HepG2 (cell line): ENCODE results near the gene NUDT22. TPM values are rescaled to one million over a fixed set of nuclear protein-coding genes. Genes with fewer than 3 reads are reported as not detected.

Experiments used
- AFF4 ChIP-seq: sonication (generic); formaldehyde crosslinking; IDR thresholded peaks from 2 replicates; pipeline ENCODE4 v1.4.0; 2020; ENCODE audit warnings: missing genetic modification reagents
- CERS6 ChIP-seq: sonication (generic); formaldehyde crosslinking; IDR thresholded peaks from 2 replicates; pipeline ENCODE4 v1.5.0; 2020; ENCODE audit warnings: missing genetic modification reagents
- CTCF ChIP-seq: sonication (generic); formaldehyde crosslinking; IDR thresholded peaks from 2 replicates; pipeline ENCODE4 v1.5.0; 2020; ENCODE audit warnings: mild to moderate bottlenecking, missing genetic modification reagents, moderate library complexity
- HOXA3 ChIP-seq: sonication (generic); formaldehyde crosslinking; IDR thresholded peaks from 2 replicates; pipeline ENCODE4 v1.5.0; 2020; ENCODE audit warnings: missing genetic modification reagents
- JUNB ChIP-seq: sonication (generic); formaldehyde crosslinking; IDR thresholded peaks from 2 replicates; pipeline ENCODE4 v1.8.0; 2022; ENCODE audit warnings: missing genetic modification reagents, mild to moderate bottlenecking, borderline replicate concordance
- KDM5B ChIP-seq: sonication (generic); formaldehyde crosslinking; IDR thresholded peaks from 2 replicates; pipeline ENCODE4 v1.4.0; 2020; ENCODE audit warnings: missing genetic modification reagents, mild to moderate bottlenecking, borderline replicate concordance
- NFKBIZ ChIP-seq: IDR thresholded peaks from 2 replicates; pipeline ENCODE4 v1.6.1; 2018; ENCODE audit warnings: missing genetic modification reagents, missing compliant biosample characterization
- PAF1 ChIP-seq: IDR thresholded peaks from 2 replicates; pipeline ENCODE4 v1.6.1; 2016; ENCODE audit warnings: missing genetic modification reagents, missing compliant biosample characterization
- POLR2G ChIP-seq: fragments of 200-400 bp; formaldehyde crosslinking; IDR thresholded peaks from 2 replicates; pipeline ENCODE4 v1.6.1; 2018; ENCODE audit warnings: mild to moderate bottlenecking, low read depth, low read length, moderate library complexity
- SIN3B ChIP-seq: fragments of 150-350 bp; IDR thresholded peaks from 2 replicates; pipeline ENCODE4 v1.6.1; 2014; ENCODE audit warnings: low read length
- STAT5B ChIP-seq: sonication (generic); formaldehyde crosslinking; IDR thresholded peaks from 2 replicates; pipeline ENCODE4 v1.4.0; 2020; ENCODE audit warnings: missing genetic modification reagents
- TBX2 ChIP-seq: sonication (generic); formaldehyde crosslinking; IDR thresholded peaks from 2 replicates; pipeline ENCODE4 v1.5.0; 2020; ENCODE audit warnings: missing genetic modification reagents, mild to moderate bottlenecking, borderline replicate concordance
- WIZ ChIP-seq: sonication (generic); formaldehyde crosslinking; IDR thresholded peaks from 2 replicates; pipeline ENCODE4 v1.5.1; 2020; ENCODE audit warnings: mild to moderate bottlenecking, missing genetic modification reagents
- YY1 ChIP-seq: IDR thresholded peaks from 2 replicates; pipeline ENCODE4 v1.6.1; 2011; ENCODE audit warnings: low read length, low read depth, moderate library complexity, mild to moderate bottlenecking; ENCODE audit not compliant: insufficient read depth, insufficient replicate concordance
- ZKSCAN1 ChIP-seq: fragments of 150-350 bp; IDR thresholded peaks from 2 replicates; pipeline ENCODE4 v1.6.1; 2014; ENCODE audit warnings: low read length
- ZNF138 ChIP-seq: sonication (generic); formaldehyde crosslinking; IDR thresholded peaks from 2 replicates; pipeline ENCODE4 v1.5.0; 2020; ENCODE audit warnings: mild to moderate bottlenecking, low read depth, missing genetic modification reagents
- ZNF274 ChIP-seq: sonication (generic); formaldehyde crosslinking; IDR thresholded peaks from 2 replicates; pipeline ENCODE4 v1.5.1; 2020; ENCODE audit warnings: mild to moderate bottlenecking, missing genetic modification reagents
- ZNF34 ChIP-seq: sonication (generic); formaldehyde crosslinking; IDR thresholded peaks from 2 replicates; pipeline ENCODE4 v1.4.0; 2020; ENCODE audit warnings: mild to moderate bottlenecking, missing genetic modification reagents, borderline replicate concordance
- ZNF547 ChIP-seq: sonication (generic); formaldehyde crosslinking; IDR thresholded peaks from 2 replicates; pipeline ENCODE4 v1.5.1; 2020; ENCODE audit warnings: mild to moderate bottlenecking, missing genetic modification reagents
- ZNF747 ChIP-seq: sonication (generic); formaldehyde crosslinking; IDR thresholded peaks from 2 replicates; pipeline ENCODE4 v1.8.1; 2023; ENCODE audit warnings: missing genetic modification reagents, mild to moderate bottlenecking, borderline replicate concordance
- ZNF75D ChIP-seq: sonication (generic); formaldehyde crosslinking; IDR thresholded peaks from 2 replicates; pipeline ENCODE4 v1.8.1; 2023; ENCODE audit warnings: missing genetic modification reagents, mild to moderate bottlenecking, borderline replicate concordance
- ZNF772 ChIP-seq: sonication (generic); formaldehyde crosslinking; IDR thresholded peaks from 2 replicates; pipeline ENCODE4 v1.5.0; 2020; ENCODE audit warnings: mild to moderate bottlenecking, missing genetic modification reagents
- ZSCAN21 ChIP-seq: sonication (generic); formaldehyde crosslinking; IDR thresholded peaks from 2 replicates; pipeline ENCODE4 v1.8.0; 2022; ENCODE audit warnings: mild to moderate bottlenecking, missing genetic modification reagents, moderate library complexity, borderline replicate concordance
- polyA plus RNA-seq, 8 experiments: library from polyadenylated mRNA; depleted of rRNA in 3 of 8; stranded (reverse) in 7 of 8; unstranded in 1 of 8; fragments of >200 nt; fragmentation: Illumina TruSeq in 4 of 8; extraction: Trizol in 4 of 8; gene quantifications; 2 replicates each; pipeline versions ENCODE4 v1.2.1 to v1.2.3, GENCODE V29; 2011 to 2016; ENCODE audit warnings: low read depth in 4 of 8, missing spikeins in 1 of 8, mixed read lengths in 1 of 8; ENCODE audit not compliant: insufficient read depth in 1 of 8
- total RNA-seq, 5 experiments: library from RNA; depleted of rRNA; stranded (reverse); fragments of >200 nt; fragmentation: Illumina TruSeq; extraction: Trizol; gene quantifications; 2 replicates each; pipeline ENCODE4 v1.2.3, GENCODE V29; 2016; ENCODE audit warnings: low read depth in 1 of 5

Gene NUDT22
- total and polyA plus RNA-seq, 2 of the 13 experiments (the other 11 are each of a cell fraction or from before 2014, with no cell fraction given) = 33.5 to 39.8 TPM

- peak; percentile 29; the same call in 1 of the 2 replicates for TF ChIP-seq ZNF547 (CRISPR knock-in tag)
- no peak; the same call in none of the 2 replicates for TF ChIP-seq CTCF (CRISPR knock-in tag)
- TF ChIP-seq WIZ (CRISPR knock-in tag) = 0 out of 2 replicates have a peak, but pooled peaks have one; percentile 24
- no peak for TF ChIP-seq STAT5B
- TF ChIP-seq CERS6 = no peak
- no peak for TF ChIP-seq KDM5B (CRISPR knock-in tag)
- TF ChIP-seq SIN3B = no peak
- TF ChIP-seq YY1 = peak; percentile 98
- no peak for TF ChIP-seq ZNF772 (CRISPR knock-in tag)
- TF ChIP-seq ZKSCAN1 = no peak
- TF ChIP-seq HOXA3 = peak; percentile 72
- TF ChIP-seq ZNF274 (CRISPR knock-in tag) = no peak
- TF ChIP-seq JUNB (CRISPR knock-in tag) = no peak
- no peak for TF ChIP-seq NFKBIZ
- peak; percentile 80 for TF ChIP-seq TBX2 (CRISPR knock-in tag)
- TF ChIP-seq AFF4 (CRISPR knock-in tag) = no peak
- peak; percentile 60; the same call in 1 of the 2 replicates for TF ChIP-seq ZSCAN21 (CRISPR knock-in tag)
- TF ChIP-seq ZNF75D (CRISPR knock-in tag) = no peak
- peak; percentile 43; the same call in 1 of the 2 replicates for TF ChIP-seq ZNF34
- no peak; the same call in 1 of the 2 replicates for TF ChIP-seq ZNF747 (CRISPR knock-in tag)
- TF ChIP-seq ZNF138 (CRISPR knock-in tag) = peak; percentile 66; the same call in 1 of the 2 replicates
- peak; percentile 78 for TF ChIP-seq POLR2G
- no peak for TF ChIP-seq PAF1 (CRISPR knock-in tag)
Observed at GRCh38 chr11:64246871-64247728, 21.0 kb downstream of the NUDT22 start, which contains the start of gene PPP1R14B (continued).
